Vagina (tissue), 2 donors: Measurements from ENCODE around the gene FXYD3. TPM values are rescaled to one million over a fixed set of nuclear protein-coding genes. Genes with fewer than 3 reads are reported as not detected.

ENCODE experiments used
- DNase-seq, 2 donors: peaks; one replicate each; pipeline ENCODE4 v3.0.0-alpha.2; 2017; ENCODE audit errors: extremely low spot score in 2 of 2
- H3K27ac ChIP-seq: fragments of 200-600 bp; sonication (generic); one replicate; pipeline ENCODE4 v1.5.1; 2019
- H3K27me3 ChIP-seq: fragments of 200-600 bp; sonication (generic); one replicate; pipeline ENCODE4 v1.5.1; 2019
- H3K36me3 ChIP-seq, 2 donors: fragments of 200-600 bp; sonication (generic); one replicate each; pipeline ENCODE4 v1.5.1; 2017 to 2019
- H3K4me1 ChIP-seq: fragments of 200-600 bp; sonication (generic); one replicate; pipeline ENCODE4 v1.5.1; 2019
- H3K4me3 ChIP-seq, 2 donors: fragments of 200-600 bp; sonication (generic); 1 replicate in 1 of 2; 2 replicates in 1 of 2; pipeline ENCODE4 v1.5.1; 2016 to 2019
- H3K9me3 ChIP-seq: fragments of 200-600 bp; sonication (generic); one replicate; pipeline ENCODE4 v1.5.1; 2019
- CTCF ChIP-seq, 3 experiments: fragments of 450-650 bp in 2 of 3; fragments of 200-600 bp in 1 of 3; sonication (generic) in 1 of 3; IDR thresholded peaks; one replicate each; pipeline ENCODE4 v1.5.1; 2017 to 2019; ENCODE audit warnings: antibody characterized with exemption in 3 of 3, mild to moderate bottlenecking in 2 of 3, moderate library complexity in 2 of 3
- POLR2A ChIP-seq, 2 donors: fragments of 450-650 bp; IDR thresholded peaks; one replicate each; pipeline ENCODE4 v1.6.1; 2017; ENCODE audit warnings: antibody characterized with exemption in 2 of 2, mild to moderate bottlenecking in 2 of 2, moderate library complexity in 2 of 2
- POLR2AphosphoS5 ChIP-seq, 2 donors: sonication (generic); formaldehyde crosslinking; IDR thresholded peaks; one replicate each; pipeline ENCODE4 v1.9.0; 2017; ENCODE audit warnings: antibody characterized with exemption in 2 of 2, mild to moderate bottlenecking in 2 of 2, low read depth in 1 of 2; ENCODE audit not compliant: insufficient read depth in 1 of 2
- intact Hi-C: fragments of 100-400 bp; cut with DNase I; formaldehyde crosslinking; loops from one replicate; pipeline ENCODE4 v1.15.1; 2023
- total RNA-seq: library from RNA; depleted of rRNA; stranded (reverse); fragments of >200 nt; gene quantifications from one replicate; pipeline ENCODE4 v1.2.3, GENCODE V29; 2016

The FXYD3 gene
- total RNA-seq, 1 donor from 2014 or later = 788 TPM

- Histone ChIP-seq H3K36me3 (peaks cover 0 to 29% of the 10 kb centered on the region in 2 donors), H3K4me1 (peaks cover 37% of the 10 kb centered on the region), H3K27ac (peak overlapping the region; percentile 90), H3K4me3 (peak overlapping the region; percentile 73 to 78), H3K9me3 (no peaks in the 10 kb centered on the region), H3K27me3 (no peaks in the 10 kb centered on the region)
- TF ChIP-seq CTCF (IDR thresholded peaks at IDR 0.05) (no peak), POLR2AphosphoS5 (IDR thresholded peaks at IDR 0.05; ENCODE audit: insufficient read depth in 1 of 2, low read depth in 1 of 2) (no peak), POLR2A (IDR thresholded peaks at IDR 0.05) (no peak)
- no peak for DNase-seq
- intact Hi-C loops = no loop called here
Observed at GRCh38 chr19:35155441-35155840, 39.8 kb downstream of the FXYD3 start.

- peak overlapping the region; percentile 90 for H3K27ac ChIP-seq
- intact Hi-C loops = no loop called here
Observed at GRCh38 chr19:35155981-35156672, 40.5 kb downstream of the FXYD3 start.

GRCh38 chr19:35156673-35157014 is 41.0 kb downstream of the FXYD3 start:
- no peaks in the 10 kb centered on the region for H3K27me3 ChIP-seq
- H3K36me3 ChIP-seq = peaks cover 0 to 38% of the 10 kb centered on the region in 2 donors
- DNase-seq = no peak
- peak overlapping the region; percentile 90 for H3K27ac ChIP-seq
- intact Hi-C loops = no loop called here
- no peak overlapping the region for H3K4me3 ChIP-seq
- no peaks in the 10 kb centered on the region for H3K9me3 ChIP-seq
- H3K4me1 ChIP-seq = peaks cover 37% of the 10 kb centered on the region
- TF ChIP-seq POLR2AphosphoS5 (IDR thresholded peaks at IDR 0.05; ENCODE audit: insufficient read depth in 1 of 2, low read depth in 1 of 2) = no peak
- TF ChIP-seq POLR2A (IDR thresholded peaks at IDR 0.05) = no peak
- TF ChIP-seq CTCF (IDR thresholded peaks at IDR 0.05) = no peak

More at GRCh38 chr19:35155981-35156672, 40.5 kb downstream of the FXYD3 start:
- Histone ChIP-seq H3K9me3 (no peaks in the 10 kb centered on the region), H3K27me3 (no peaks in the 10 kb centered on the region), H3K36me3 (peaks cover 0 to 33% of the 10 kb centered on the region in 2 donors), H3K4me3 (peak overlapping the region; percentile 73 to 78), H3K4me1 (peaks cover 37% of the 10 kb centered on the region)
- TF ChIP-seq POLR2AphosphoS5 (IDR thresholded peaks at IDR 0.05; ENCODE audit: insufficient read depth in 1 of 2, low read depth in 1 of 2) (no peak), CTCF (IDR thresholded peaks at IDR 0.05) (no peak), POLR2A (IDR thresholded peaks at IDR 0.05) (no peak)
- no peak for DNase-seq

GRCh38 chr19:35157431-35157830 is 41.8 kb downstream of the FXYD3 start:
- no peak for DNase-seq
- H3K9me3 ChIP-seq = no peaks in the 10 kb centered on the region
- intact Hi-C loops = no loop called here
- H3K36me3 ChIP-seq = peaks cover 0 to 46% of the 10 kb centered on the region in 2 donors
- H3K27ac ChIP-seq = no peak overlapping the region
- peaks cover 37% of the 10 kb centered on the region for H3K4me1 ChIP-seq
- H3K27me3 ChIP-seq = no peaks in the 10 kb centered on the region
- no peak overlapping the region for H3K4me3 ChIP-seq
- TF ChIP-seq POLR2A (IDR thresholded peaks at IDR 0.05) (no peak), POLR2AphosphoS5 (IDR thresholded peaks at IDR 0.05; ENCODE audit: insufficient read depth in 1 of 2, low read depth in 1 of 2) (no peak)

- no peak overlapping the region for H3K27ac ChIP-seq
- H3K27me3 ChIP-seq = no peaks in the 10 kb centered on the region
- intact Hi-C loops = no loop called here
- H3K4me1 ChIP-seq = peaks cover 24% of the 10 kb centered on the region
- no peak for DNase-seq
- no peak for TF ChIP-seq CTCF (IDR thresholded peaks at IDR 0.05)
- TF ChIP-seq POLR2A (IDR thresholded peaks at IDR 0.05) = no peak
- TF ChIP-seq POLR2AphosphoS5 (IDR thresholded peaks at IDR 0.05; ENCODE audit: insufficient read depth in 1 of 2, low read depth in 1 of 2) = no peak
- H3K9me3 ChIP-seq = no peaks in the 10 kb centered on the region
- H3K36me3 ChIP-seq = peaks cover 0 to 67% of the 10 kb centered on the region in 2 donors
- H3K4me3 ChIP-seq = no peak overlapping the region
Observed at GRCh38 chr19:35159606-35160005, 44.0 kb downstream of the FXYD3 start.
